Measurements from ENCODE around the gene SMAD3. TPM values are rescaled to one million over a fixed set of nuclear protein-coding genes. Genes with fewer than 3 reads are reported as not detected.
"Not testable (repeated sequence)": the region's sequence is repeated elsewhere in the genome, so short reads cannot be mapped to it uniquely, and the experiment has no call there.

Gene SMAD3
- total RNA-seq, 2 donors from 2014 or later = 30.6 to 45.4 TPM

- Histone ChIP-seq H3K9me3 (no peaks in the 10 kb centered on the region), H3K4me1 (replicated peaks) (peaks cover 13% of the 10 kb centered on the region), H3K27ac (no peak overlapping the region), H3K4me3 (no peak overlapping the region), H3K27me3 (replicated peaks; ENCODE audit: insufficient read depth) (no peaks in the 10 kb centered on the region), H3K36me3 (no peaks in the 10 kb centered on the region)
- TF ChIP-seq POLR2AphosphoS5 (IDR thresholded peaks at IDR 0.05) (no peak), POLR2A (IDR thresholded peaks at IDR 0.05) (no peak), CTCF (IDR thresholded peaks at IDR 0.05) (no peak)
- 42% methylated on average over 5 of the region's 5 CpGs for WGBS
- intact Hi-C loops (cut with DNase I) = no loop called here
- DNase-seq (ENCODE audit: low spot score) = no peak
Measured at GRCh38 chr15:67070150-67070549, 4.7 kb downstream of the SMAD3 start.

DNA sequence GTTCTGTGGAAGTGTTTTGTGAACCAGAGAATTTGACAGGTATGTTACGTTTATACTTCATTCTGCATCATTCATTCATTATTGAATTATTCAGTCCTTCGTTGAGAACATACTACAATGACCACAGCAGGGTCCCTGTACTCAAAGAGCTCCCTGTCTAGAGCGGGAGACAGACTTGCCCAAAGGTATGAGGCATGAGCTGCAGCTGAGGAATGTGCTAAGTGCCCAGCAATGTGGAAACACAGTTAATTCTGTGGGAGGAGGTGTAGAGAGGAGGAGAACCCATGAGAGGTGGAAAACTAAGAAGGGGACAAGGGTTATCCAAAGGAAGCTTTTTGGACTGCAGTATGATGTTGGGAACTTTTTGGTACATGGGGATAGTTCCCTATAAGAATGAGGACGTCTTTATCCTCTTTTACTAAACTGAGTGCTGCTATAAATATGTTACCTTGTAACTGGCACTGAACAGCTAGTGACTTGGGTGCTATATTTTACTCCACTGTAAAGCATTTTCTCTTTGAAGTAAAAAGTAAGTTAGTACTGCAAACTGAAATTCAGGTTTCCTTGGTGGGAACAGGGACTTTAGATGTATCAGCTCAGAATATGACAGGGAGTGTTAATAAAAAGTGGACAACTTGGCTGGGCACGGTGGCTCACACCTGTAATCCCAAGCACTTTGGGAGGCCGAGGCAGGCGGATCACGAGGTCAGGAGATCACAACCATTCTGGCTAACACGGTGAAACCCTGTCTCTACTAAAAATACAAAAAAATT, 5.7 kb downstream of the SMAD3 start:
- WGBS = 90% methylated on average over 9 of the region's 9 CpGs
- Histone ChIP-seq H3K36me3 (no peaks in the 10 kb centered on the region), H3K27me3 (replicated peaks; ENCODE audit: insufficient read depth) (no peaks in the 10 kb centered on the region), H3K4me1 (replicated peaks) (peaks cover 13% of the 10 kb centered on the region), H3K4me3 (no peak overlapping the region), H3K27ac (no peak overlapping the region), H3K9me3 (no peaks in the 10 kb centered on the region)
- intact Hi-C loops (cut with DNase I) = no loop called here
- no peak for DNase-seq (ENCODE audit: low spot score)
- no peak for TF ChIP-seq POLR2AphosphoS5 (IDR thresholded peaks at IDR 0.05)
- TF ChIP-seq CTCF (IDR thresholded peaks at IDR 0.05) = no peak
- no peak for TF ChIP-seq POLR2A (IDR thresholded peaks at IDR 0.05)

GRCh38 chr15:67072442-67072841, 7.0 kb downstream of the SMAD3 start:
- Histone ChIP-seq H3K27ac (no peak overlapping the region), H3K9me3 (no peaks in the 10 kb centered on the region), H3K27me3 (replicated peaks; ENCODE audit: insufficient read depth) (no peaks in the 10 kb centered on the region), H3K4me1 (replicated peaks) (peaks cover 13% of the 10 kb centered on the region), H3K4me3 (no peak overlapping the region), H3K36me3 (no peaks in the 10 kb centered on the region)
- no peak for DNase-seq (ENCODE audit: low spot score)
- WGBS = 80% methylated on average over 1 of the region's 1 CpG
- intact Hi-C loops (cut with DNase I) = no loop called here
- no peak for TF ChIP-seq POLR2A (IDR thresholded peaks at IDR 0.05)
- no peak for TF ChIP-seq CTCF (IDR thresholded peaks at IDR 0.05)
- TF ChIP-seq POLR2AphosphoS5 (IDR thresholded peaks at IDR 0.05) = no peak

GRCh38 chr15:67072958-67073357, 7.6 kb downstream of the SMAD3 start:
- Histone ChIP-seq H3K36me3 (no peaks in the 10 kb centered on the region), H3K27me3 (replicated peaks; ENCODE audit: insufficient read depth) (no peaks in the 10 kb centered on the region), H3K9me3 (no peaks in the 10 kb centered on the region), H3K4me1 (replicated peaks) (peaks cover 13% of the 10 kb centered on the region), H3K4me3 (no peak overlapping the region), H3K27ac (no peak overlapping the region)
- intact Hi-C loops (cut with DNase I) = no loop called here
- DNase-seq (ENCODE audit: low spot score) = no peak
- no peak for TF ChIP-seq POLR2A (IDR thresholded peaks at IDR 0.05)
- no peak for TF ChIP-seq CTCF (IDR thresholded peaks at IDR 0.05)
- no peak for TF ChIP-seq POLR2AphosphoS5 (IDR thresholded peaks at IDR 0.05)
- 71% methylated on average over 2 of the region's 2 CpGs for WGBS

DNA sequence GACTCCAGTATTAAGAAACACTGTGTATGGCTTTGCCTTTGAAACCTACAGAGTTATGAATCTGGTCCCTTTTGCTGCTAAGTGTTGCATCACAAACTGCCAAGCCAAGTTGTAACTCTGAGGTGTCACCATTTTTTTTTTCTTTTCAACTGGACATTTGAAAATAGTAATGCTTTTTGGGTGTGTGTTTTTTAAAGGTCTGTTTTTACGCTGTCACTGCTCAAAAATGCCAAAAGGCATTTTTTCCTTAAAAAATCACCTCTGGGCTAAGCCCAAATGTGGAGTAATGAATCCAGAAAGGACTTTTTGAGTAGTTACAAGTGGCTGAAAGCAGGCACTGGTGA, 9.5 kb downstream of the SMAD3 start:
- Histone ChIP-seq H3K27ac (no peak overlapping the region), H3K9me3 (no peaks in the 10 kb centered on the region), H3K4me3 (no peak overlapping the region), H3K4me1 (replicated peaks) (peaks cover 12% of the 10 kb centered on the region), H3K36me3 (no peaks in the 10 kb centered on the region), H3K27me3 (replicated peaks; ENCODE audit: insufficient read depth) (no peaks in the 10 kb centered on the region)
- intact Hi-C loops (cut with DNase I) = no loop called here
- no peak for DNase-seq (ENCODE audit: low spot score)
- TF ChIP-seq CTCF (IDR thresholded peaks at IDR 0.05) (no peak), POLR2A (IDR thresholded peaks at IDR 0.05) (no peak), POLR2AphosphoS5 (IDR thresholded peaks at IDR 0.05) (no peak)
- 95% methylated on average over 1 of the region's 1 CpG for WGBS

DNA sequence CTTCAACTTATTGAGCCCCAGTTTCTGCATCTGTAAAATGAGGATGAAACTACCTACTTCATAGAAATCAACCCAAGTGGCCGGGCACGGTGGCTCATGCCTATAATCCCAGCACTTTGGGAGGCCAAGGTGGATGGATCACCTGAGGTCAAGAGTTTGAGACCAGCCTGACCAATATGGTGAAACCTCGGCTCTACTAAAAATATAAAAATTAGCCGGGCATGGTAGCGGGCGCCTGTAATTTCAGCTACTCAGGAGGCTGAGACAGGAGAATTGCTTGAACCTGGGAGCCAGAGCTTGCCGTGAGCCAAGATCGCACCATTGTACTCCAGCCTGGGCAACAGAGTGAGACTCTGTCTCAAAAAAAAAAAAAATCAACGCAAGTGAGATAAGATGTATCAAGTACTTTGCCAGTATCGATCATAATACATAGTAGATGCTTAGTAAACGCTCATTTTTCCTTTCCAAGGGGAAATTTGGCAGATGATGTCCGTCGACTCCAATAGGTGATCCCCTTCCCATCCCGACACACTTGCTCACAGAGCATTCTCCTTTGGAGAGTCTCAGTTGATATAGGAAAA, 10.2 kb downstream of the SMAD3 start:
- H3K27ac ChIP-seq; DNase-seq (ENCODE audit: low spot score); intact Hi-C loops (cut with DNase I); H3K9me3 ChIP-seq; H3K4me3 ChIP-seq; H3K36me3 ChIP-seq; H3K4me1 ChIP-seq (replicated peaks); H3K27me3 ChIP-seq (replicated peaks; ENCODE audit: insufficient read depth): not testable (repeated sequence)
- WGBS = 96% methylated on average over 14 of the region's 14 CpGs

Measured in prostate gland (tissue), 2 donors.